HG02970 (cell line): ENCODE measurements around the gene EXT2.

Source experiments
- ATAC-seq: cut with Tn5 transposase; IDR thresholded peaks from one replicate; pipeline ENCODE4 v1.9.1; 2021; ENCODE audit warnings: mild to moderate bottlenecking, moderate library complexity, moderate number of reproducible peaks; ENCODE audit not compliant: unreplicated experiment, low FRiP score

The EXT2 gene

DNA sequence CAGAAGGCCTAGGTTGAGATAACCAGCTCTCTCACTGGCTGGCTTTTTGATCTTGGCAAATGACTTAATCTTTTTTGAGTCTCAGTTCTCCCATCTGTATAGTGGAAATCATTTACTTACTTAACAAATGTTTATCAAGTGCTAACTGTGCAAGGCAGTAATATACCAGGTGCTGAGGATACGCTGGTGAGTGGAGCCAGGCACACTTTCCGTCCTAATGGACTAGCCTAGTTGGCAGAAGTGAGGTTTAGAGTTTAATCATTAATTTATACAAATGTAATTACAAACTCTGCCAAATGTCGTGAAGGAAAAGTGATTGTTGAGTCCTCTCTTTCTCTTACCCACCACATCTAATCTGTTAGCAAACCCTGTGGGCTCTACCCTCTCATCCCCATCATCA is 33.3 kb downstream of the EXT2 start:
- ATAC-seq = no peak

GRCh38 chr11:44130751-44131150 is 35.3 kb downstream of the EXT2 start:
- ATAC-seq = no peak

- no peak for ATAC-seq
Observed at GRCh38 chr11:44133335-44133946, 38.0 kb downstream of the EXT2 start.

- ATAC-seq = no peak
Observed at GRCh38 chr11:44134625-44135024, 39.1 kb downstream of the EXT2 start.

- no peak for ATAC-seq
Observed at GRCh38 chr11:44136176-44136945, 40.9 kb downstream of the EXT2 start.

- ATAC-seq = no peak
Observed at GRCh38 chr11:44137057-44137456, 41.6 kb downstream of the EXT2 start.

DNA sequence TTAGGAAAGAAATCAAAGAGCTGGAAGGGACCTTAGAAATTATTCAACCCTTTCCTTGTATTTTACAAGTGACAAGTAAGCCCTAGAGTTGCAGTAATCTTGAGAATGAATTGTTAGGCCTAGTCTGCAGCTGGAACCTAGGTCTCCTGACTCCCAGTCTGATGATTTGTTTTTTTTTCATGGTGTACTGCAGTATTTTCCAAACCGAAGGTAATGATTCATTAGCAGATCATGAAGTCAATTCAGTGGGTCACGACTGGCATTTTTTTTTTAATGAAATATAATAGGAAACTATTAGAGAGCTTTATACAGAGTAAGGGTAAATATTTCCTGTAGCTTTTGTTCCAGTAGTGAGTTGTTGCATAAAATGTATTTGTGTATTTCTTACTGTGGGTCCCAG is 42.8 kb downstream of the EXT2 start:
- no peak for ATAC-seq

GRCh38 chr11:44138980-44139379 is 43.5 kb downstream of the EXT2 start:
- no peak for ATAC-seq

DNA sequence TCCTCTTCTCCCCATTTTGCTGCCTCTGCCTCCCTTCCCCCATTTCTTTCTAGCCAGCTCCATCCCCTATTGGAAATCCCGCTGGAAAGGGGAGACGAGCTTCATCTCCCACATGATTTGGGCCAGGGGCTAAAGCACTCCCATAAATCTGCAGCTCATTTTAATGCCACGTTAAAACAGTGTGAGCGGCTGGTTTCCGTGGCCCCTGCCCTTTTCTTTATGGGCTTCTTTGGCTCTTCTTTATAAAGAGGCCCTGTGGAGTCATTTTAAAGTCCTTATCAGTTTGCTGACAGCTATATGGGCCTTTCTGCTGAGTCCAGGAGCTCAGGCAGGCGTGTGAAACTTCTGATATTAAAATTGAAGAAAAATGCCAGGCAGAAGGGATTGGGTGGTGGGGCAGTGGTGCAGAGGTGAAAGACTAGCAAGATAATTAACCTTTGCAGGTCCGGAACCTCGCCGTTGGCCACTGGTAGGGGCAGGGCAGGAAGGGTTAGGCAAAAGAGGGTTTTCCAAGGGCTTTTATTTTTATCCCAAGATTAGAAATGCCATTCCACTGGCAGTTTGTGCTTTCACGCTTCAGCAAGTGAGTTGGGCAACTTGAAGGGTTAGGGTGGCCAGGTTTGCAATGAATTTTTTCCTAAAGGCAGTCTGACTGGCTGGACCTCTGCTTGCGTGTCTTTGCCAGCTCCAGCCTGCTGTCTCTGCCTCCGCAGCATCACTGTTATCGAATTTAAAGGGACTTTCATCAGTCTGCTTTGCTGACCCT is 44.3 kb downstream of the EXT2 start:
- ATAC-seq = no peak

DNA sequence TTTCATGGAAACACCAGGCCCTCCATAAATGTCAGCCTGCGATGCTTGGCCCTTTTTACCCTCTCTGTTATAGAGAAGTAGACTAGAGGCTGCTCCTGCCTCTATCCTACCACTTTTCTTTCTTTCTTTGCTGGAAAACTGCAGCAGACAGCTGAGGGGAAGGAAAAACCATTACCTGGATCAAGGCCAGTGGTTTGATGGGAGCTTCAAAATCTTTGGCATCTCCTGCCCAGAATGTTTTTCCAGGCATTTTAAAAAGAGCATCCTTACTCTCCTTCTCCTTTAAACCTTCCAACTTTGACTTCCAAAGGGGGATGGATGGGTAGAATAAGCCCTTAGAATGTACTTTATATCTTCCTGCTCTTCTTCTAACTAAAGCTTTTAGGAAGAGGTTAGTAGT is 44.9 kb downstream of the EXT2 start:
- ATAC-seq = no peak

GRCh38 chr11:44140805-44141204 is 45.3 kb downstream of the EXT2 start:
- no peak for ATAC-seq

- no peak for ATAC-seq
Observed at GRCh38 chr11:44143987-44144909, 48.8 kb downstream of the EXT2 start.

DNA sequence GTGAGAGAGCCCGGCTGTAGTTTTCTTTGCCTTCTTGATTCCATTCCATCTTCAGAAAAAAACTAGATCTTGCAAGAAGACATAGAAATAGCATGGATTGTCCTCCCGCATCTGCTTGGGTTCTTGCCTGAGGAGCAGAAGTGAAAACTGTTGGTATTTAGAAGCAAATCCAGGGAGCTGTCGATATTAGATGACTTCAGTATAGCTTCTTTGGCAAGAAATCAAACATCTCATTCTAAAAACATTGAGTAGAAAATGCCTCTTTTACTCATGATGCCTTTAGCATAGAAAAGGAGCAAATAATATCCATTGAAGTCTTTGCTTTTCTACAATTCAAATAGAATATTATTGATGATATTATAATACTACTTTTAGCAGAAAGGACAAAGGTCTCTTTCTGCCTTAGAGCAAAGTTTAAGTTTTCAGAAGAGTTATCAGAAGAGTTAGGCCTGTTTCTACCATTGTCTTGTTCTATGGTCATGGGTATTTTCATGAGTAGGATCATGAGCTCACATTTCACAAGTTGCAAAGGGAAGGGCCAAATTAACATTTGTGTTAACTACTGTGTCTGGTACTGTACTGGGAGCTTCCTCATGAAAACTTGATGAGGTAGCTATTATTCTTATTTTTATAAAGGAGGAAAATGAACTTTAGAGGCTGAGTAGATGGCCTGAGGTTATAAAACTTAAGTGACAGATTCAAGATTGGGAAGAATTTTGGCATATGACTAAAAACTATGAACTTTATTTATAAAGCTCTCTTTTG is 49.7 kb downstream of the EXT2 start:
- no peak for ATAC-seq

GRCh38 chr11:44146931-44147330 is 51.5 kb downstream of the EXT2 start:
- no peak for ATAC-seq

GRCh38 chr11:44147751-44148150 is 52.3 kb downstream of the EXT2 start:
- no peak for ATAC-seq

DNA sequence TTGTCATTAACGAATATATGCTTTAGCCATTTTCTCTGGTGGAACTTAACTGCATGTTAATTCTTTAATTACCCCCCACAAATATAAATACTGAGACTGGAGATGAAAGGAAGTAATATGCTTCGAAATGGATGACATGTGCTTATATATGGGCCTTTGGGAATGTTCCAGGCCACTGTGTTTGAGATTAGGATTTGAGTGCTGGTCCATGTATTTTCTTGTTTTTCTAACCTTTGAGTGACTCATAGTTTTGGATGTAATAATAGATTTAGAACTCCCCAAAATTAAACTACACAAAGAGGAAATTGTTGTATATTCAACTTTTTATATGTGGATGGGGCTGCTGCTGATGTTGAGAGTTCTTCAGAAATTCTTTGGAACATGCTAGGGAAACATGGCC is 54.2 kb downstream of the EXT2 start:
- no peak for ATAC-seq

GRCh38 chr11:44150401-44150800 is 54.9 kb downstream of the EXT2 start:
- no peak for ATAC-seq

- no peak for ATAC-seq
Observed at GRCh38 chr11:44157019-44157418, 61.5 kb downstream of the EXT2 start.

GRCh38 chr11:44158384-44158783 is 62.9 kb downstream of the EXT2 start:
- no peak for ATAC-seq
